NOMO-1 treated with dmso at 0.1 percent for 144 hours (cell line): ENCODE results near the gene CAMK2B.

Source experiments
- DNase-seq: peaks from one replicate; lab custom pipeline; 2025; ENCODE audit not compliant: unreplicated experiment; lab: John Stamatoyannopoulos, UW

The CAMK2B gene

GRCh38 chr7:44232901-44233715, 92.3 kb downstream of the CAMK2B start:
- no peak for DNase-seq

GRCh38 chr7:44232396-44232795, 93.0 kb downstream of the CAMK2B start:
- no peak for DNase-seq

- no peak for DNase-seq
Observed at GRCh38 chr7:44231088-44231487, 94.3 kb downstream of the CAMK2B start.

DNA sequence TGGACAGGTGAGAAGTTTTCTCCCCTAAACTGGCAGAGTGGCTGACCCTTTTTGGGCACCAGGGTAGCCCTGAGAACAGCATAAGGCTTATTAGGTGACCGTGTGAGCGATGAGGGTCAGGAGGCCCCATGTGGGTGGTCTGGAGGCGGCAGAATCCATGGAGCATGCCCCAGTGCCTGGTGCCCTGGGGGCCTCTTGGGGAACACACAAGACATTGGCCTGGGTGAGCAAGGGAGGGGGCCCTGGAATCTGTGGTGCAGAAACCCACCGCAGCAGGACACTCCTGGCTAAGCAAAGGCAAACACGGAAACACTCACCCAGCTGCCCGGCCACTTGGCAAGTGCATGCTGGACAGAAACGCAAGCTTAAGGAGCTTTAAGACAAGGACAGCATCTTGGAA, 95.1 kb downstream of the CAMK2B start:
- no peak for DNase-seq

GRCh38 chr7:44229546-44230105, 95.8 kb downstream of the CAMK2B start:
- no peak for DNase-seq

GRCh38 chr7:44228571-44229350, 96.6 kb downstream of the CAMK2B start:
- no peak for DNase-seq

DNA sequence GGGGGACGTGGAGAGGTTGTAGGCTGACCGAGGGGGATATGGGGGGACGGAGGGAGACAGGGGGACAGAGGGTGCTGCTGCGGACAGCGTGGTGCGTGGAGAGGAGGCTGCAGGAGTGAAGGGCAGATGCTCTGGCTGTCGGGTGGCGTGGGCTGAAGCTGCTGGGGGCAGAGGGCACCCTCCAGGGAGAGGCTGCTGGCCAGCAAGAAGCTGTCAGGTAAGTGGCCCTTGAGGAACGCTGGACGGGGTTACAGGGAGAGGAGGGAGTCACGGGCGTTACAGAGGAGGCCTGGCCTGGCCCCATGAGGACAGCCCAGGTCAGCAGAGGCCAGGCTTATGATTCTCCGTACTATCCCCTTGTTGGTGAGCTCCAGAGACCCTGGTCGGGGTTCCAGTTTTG, 97.5 kb downstream of the CAMK2B start:
- no peak for DNase-seq

GRCh38 chr7:44226396-44226753, 99.0 kb downstream of the CAMK2B start:
- no peak for DNase-seq

- no peak for DNase-seq
Observed at GRCh38 chr7:44225566-44226395, 99.6 kb downstream of the CAMK2B start.

DNA sequence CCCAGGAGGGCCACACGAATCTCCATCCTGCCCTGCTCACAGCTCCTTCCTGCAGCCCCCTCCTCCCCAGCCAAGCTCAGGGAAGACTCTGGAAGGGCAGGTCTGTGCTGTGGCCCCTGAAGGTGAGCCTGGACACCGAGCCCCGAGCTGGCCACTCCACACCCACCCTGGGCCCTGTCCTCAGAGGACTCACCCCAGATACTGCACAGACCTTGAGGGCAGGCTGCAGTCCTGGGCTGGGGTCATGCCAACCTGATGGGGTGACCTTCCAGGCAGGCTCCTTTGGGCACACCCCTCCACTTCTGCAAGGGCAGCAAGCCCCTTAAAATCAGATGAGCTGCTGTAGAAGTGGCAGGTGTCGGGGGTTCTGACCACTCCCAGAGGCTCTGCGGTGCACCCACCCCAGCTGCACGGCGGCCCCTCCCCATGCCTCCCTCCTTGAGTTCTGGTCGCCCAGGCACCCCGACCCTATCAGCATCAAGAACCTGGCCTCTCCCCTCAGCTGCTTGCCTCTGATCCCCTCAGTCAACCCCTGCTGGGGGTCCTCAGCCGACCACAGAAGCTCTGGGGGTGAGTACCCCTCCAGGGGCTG, 100.3 kb downstream of the CAMK2B start:
- DNase-seq = no peak

GRCh38 chr7:44224080-44224973, 101.1 kb downstream of the CAMK2B start:
- DNase-seq = no peak

- DNase-seq = no peak
Observed at GRCh38 chr7:44223362-44224079, 101.9 kb downstream of the CAMK2B start.

GRCh38 chr7:44222776-44223261, 102.6 kb downstream of the CAMK2B start:
- no peak for DNase-seq

- DNase-seq = no peak
Observed at GRCh38 chr7:44222074-44222473, 103.3 kb downstream of the CAMK2B start.

DNA sequence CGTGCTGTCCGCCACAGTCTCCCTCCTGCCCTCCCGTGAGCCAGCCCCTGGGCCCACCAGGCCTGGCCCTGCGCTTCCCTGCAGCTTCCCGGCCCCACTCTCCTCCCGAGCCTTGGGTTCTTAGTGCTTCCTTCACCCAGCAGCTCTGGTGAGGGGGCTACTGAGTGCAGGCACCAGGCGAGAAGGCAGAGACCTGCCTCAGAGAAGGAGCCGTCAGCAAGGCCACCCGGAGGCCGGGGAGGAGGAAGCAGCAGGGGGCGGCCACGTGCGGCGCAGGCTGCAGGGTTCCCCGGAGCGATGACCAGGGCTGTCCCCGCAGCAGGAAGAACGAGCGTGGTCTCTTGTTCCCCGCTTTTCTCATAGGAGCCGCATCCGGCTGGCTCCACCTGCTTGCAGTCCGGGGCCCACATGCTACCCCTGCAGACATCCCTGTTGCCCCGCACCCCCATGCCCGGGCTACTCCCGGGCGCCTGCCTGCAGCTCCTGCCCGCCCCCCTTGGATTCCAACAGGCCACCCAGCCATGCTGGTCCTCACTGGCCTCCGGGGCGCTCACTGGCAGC, 104.1 kb downstream of the CAMK2B start:
- DNase-seq = no peak

- DNase-seq = no peak
Observed at GRCh38 chr7:44220358-44221112, 104.9 kb downstream of the CAMK2B start.

DNA sequence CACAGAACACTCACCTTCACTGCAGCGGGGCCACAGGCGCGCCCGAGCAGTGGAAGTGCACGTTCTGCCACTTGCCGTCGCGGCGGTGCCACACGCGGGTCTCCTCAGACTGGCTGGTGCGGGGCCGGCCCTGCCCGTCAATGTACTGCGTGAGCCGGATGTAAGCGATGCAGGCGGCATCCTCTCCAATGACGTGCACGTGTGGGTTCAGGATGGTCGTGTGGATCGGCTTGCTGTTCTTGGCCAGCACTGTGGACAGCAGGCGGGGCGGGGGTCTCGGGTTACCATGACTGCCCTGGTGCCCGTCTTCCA, 105.4 kb downstream of the CAMK2B start:
- DNase-seq = no peak

DNA sequence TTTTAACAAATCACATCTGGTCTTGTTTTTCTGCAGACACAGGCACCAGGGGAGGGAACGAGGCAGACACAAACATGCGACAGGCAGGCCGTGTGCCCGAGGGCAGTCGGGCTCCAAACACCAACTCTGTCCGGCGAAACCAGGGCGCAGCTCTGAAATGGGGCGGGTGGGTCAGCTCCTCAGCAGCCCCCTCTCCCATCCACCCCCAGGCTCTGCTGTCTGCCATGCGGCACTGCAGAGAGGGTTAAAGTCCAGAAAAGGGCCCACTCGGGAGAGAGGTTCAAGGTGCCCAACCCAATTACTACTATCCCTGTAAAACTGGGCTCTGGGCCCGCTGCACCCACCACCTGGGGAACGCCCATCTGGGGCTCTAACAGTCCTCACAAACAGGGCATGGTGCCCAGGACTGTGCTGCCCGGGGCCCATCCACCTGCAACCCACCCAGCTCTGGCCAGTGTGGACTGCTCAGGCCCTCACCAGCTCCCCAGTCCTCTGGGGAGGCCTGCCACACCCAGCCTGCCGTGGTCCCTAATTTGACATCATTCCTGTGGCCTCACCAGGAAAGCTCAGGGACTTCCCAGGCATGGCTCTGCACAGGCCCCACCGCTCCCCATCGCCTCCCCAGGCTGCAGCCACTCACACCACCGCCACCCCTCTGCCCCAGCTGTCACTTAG, 105.9 kb downstream of the CAMK2B start:
- no peak for DNase-seq
